Subcutaneous preadipocyte (primary cell): ENCODE measurements around the gene CD2AP. TPM values are rescaled to one million over a fixed set of nuclear protein-coding genes. Genes with fewer than 3 reads are reported as not detected.

ENCODE experiments used
- small RNA-seq: library from RNA; depleted of rRNA; stranded (forward); fragments of <200 nt; gene quantifications from one replicate; pipeline ENCODE3, GENCODE V24; 2012
- total RNA-seq: library from RNA; depleted of rRNA; stranded (reverse); fragments of >200 nt; gene quantifications from 2 replicates; pipeline ENCODE4 v1.2.3, GENCODE V29; 2012

CD2AP gene, protein sequence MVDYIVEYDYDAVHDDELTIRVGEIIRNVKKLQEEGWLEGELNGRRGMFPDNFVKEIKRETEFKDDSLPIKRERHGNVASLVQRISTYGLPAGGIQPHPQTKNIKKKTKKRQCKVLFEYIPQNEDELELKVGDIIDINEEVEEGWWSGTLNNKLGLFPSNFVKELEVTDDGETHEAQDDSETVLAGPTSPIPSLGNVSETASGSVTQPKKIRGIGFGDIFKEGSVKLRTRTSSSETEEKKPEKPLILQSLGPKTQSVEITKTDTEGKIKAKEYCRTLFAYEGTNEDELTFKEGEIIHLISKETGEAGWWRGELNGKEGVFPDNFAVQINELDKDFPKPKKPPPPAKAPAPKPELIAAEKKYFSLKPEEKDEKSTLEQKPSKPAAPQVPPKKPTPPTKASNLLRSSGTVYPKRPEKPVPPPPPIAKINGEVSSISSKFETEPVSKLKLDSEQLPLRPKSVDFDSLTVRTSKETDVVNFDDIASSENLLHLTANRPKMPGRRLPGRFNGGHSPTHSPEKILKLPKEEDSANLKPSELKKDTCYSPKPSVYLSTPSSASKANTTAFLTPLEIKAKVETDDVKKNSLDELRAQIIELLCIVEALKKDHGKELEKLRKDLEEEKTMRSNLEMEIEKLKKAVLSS
- 12.5 and 19.5 TPM in 2 replicates for total RNA-seq

DNA sequence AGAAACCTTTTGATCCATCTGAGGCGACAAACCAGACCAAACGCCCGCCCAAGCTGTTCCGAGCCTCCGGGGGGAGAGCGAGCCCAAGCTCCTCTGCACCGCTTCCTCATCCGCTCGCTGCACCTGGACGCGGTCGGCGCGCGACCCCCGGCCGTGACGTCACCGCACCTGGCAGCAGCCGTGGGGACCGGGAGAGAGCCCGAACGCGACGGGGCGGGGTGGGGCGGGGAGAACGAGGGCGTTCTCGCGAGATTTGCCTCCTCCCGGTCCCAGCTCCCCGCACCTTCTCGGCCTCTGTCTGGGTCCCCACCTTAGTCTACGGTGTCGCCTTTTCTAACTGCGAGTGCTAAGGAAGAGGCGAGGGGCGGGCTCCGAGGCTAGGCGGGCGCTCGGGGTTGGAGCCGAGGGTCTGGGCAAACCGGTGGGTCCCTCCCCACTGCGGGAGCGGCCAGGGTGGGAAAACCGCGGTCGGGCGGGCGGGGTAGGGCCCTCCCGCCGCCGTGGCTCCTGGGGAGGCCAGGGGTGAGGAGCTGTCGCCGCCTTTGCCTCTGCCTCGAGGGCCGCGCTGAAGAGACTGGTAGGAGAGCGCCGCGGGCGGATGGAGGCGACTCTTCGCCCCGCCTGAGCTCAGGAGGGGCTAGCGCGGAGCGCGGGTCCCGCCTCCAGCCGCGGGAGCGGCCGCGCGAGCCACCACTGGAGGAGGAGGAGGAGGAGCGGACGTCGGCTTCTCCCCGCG, at the start of gene CD2AP:
TSS of gene CD2AP (plus strand) at position 293 of the 736 bp plus-strand sequence. CDS start 456 bp downstream, outside the sequence.

Small RNA genes within 50 kb of the gene (small RNA-seq; reads per million reads assigned to genes)
- gene RF00019 = not detected

Other genes starting within 250 kb of the CD2AP start
- 11.8 and 30.1 TPM in 2 replicates for gene TNFRSF21, start 167.9 kb upstream of the CD2AP start, total RNA-seq
- gene ADGRF4, start 220.8 kb downstream of the CD2AP start, total RNA-seq = not detected in 2 replicates